Measurements from ENCODE around the gene ROBO2. TPM values are rescaled to one million over a fixed set of nuclear protein-coding genes. Genes with fewer than 3 reads are reported as not detected.

Gene ROBO2
- total and polyA plus RNA-seq, 10 of the 15 experiments (the other 5 are each of a cell fraction or from before 2014, with no cell fraction given) = 0.22 to 2.5 (median 0.81) TPM

GRCh38 chr3:77303955-77304699 lies 264.2 kb downstream of the ROBO2 start:
- Histone ChIP-seq H3K4me2 (ENCODE audit: control insufficient read depth, insufficient read depth) (no peak overlapping the region), H3K27me3 (replicated peaks in 1 of 2; ENCODE audit: control insufficient read depth in 2 of 2, insufficient read depth in 2 of 2, low read length in 1 of 2) (no peaks in the 10 kb centered on the region), H3K9me3 (replicated peaks; ENCODE audit: control insufficient read depth, insufficient read depth, low read length) (no peaks in the 10 kb centered on the region), H3K4me1 (ENCODE audit: control insufficient read depth, insufficient read depth, low read length) (no peaks in the 10 kb centered on the region), H3K79me2 (ENCODE audit: control insufficient read depth, insufficient read depth, low read length) (no peaks in the 10 kb centered on the region), H3K27ac (ENCODE audit: control insufficient read depth, insufficient read depth) (no peak overlapping the region), H4K20me1 (ENCODE audit: control insufficient read depth, insufficient read depth) (no peaks in the 10 kb centered on the region), H2AFZ (ENCODE audit: control insufficient read depth, low read depth, low read length) (no peak overlapping the region), H3K4me3 (no peak overlapping the region), H3K36me3 (ENCODE audit: control insufficient read depth in 2 of 2, insufficient read depth in 2 of 2, low read length in 1 of 2) (no peaks in the 10 kb centered on the region), H3K9ac (ENCODE audit: control insufficient read depth, insufficient read depth, low read length) (no peak overlapping the region)
- FAIRE-seq = no peak
- no peak for ATAC-seq
- 59% methylated on average over 12 of the region's 12 CpGs for WGBS (ENCODE audit: insufficient coverage, insufficient replicate concordance, low lambda C conversion rate, missing lambda C conversion rate)
- ChIA-PET POLR2A (no interaction called here), RAD21 (ENCODE audit: unreplicated experiment) (no interaction called here), CTCF (no interaction called here), SMC1A (ENCODE audit: uncharacterized antibody, unreplicated experiment) (no interaction called here)
- DNase-seq (ENCODE audit: low read depth, low spot score) = no peak
- in situ Hi-C loops (cut with MboI) (no loop called here), intact Hi-C loops (cut with micrococcal nuclease; ENCODE audit: unreplicated experiment) (no loop called here)
- BruUV-seq (replicated peaks) = no TSS peak
- TF ChIP-seq ZBTB11 (CRISPR knock-in tag; IDR thresholded peaks at IDR 0.05) (no peak), NR2C2 (IDR thresholded peaks at IDR 0.05; ENCODE audit: borderline replicate concordance, control insufficient read depth, insufficient read length, low read depth) (no peak), REST (IDR thresholded peaks at IDR 0.05; ENCODE audit: low read depth, low read length) (no peak), BMI1 (IDR thresholded peaks at IDR 0.05; ENCODE audit: borderline replicate concordance) (no peak), SIX5 (IDR thresholded peaks at IDR 0.05; ENCODE audit: low read depth, low read length, severe bottlenecking) (no peak), MYC (IDR thresholded peaks at IDR 0.05; ENCODE audit: insufficient read depth, insufficient read length, insufficient replicate concordance, low read length, severe bottlenecking) (no peak), NFIC (IDR thresholded peaks at IDR 0.05; ENCODE audit: low read depth, low read length) (no peak), JUND (IDR thresholded peaks at IDR 0.05; ENCODE audit: low read depth, low read length) (no peak), SREBF1 (IDR thresholded peaks at IDR 0.05; ENCODE audit: low read length) (no peak), BHLHE40 (IDR thresholded peaks at IDR 0.05; ENCODE audit: borderline replicate concordance in 1 of 2, low read depth in 2 of 2, low read length in 1 of 2) (no peak), ZBED1 (IDR thresholded peaks at IDR 0.05; ENCODE audit: borderline replicate concordance) (no peak), RELA (IDR thresholded peaks at IDR 0.05; ENCODE audit: borderline replicate concordance, partially characterized antibody) (no peak)
- TF ChIP-seq, protein P1, sequence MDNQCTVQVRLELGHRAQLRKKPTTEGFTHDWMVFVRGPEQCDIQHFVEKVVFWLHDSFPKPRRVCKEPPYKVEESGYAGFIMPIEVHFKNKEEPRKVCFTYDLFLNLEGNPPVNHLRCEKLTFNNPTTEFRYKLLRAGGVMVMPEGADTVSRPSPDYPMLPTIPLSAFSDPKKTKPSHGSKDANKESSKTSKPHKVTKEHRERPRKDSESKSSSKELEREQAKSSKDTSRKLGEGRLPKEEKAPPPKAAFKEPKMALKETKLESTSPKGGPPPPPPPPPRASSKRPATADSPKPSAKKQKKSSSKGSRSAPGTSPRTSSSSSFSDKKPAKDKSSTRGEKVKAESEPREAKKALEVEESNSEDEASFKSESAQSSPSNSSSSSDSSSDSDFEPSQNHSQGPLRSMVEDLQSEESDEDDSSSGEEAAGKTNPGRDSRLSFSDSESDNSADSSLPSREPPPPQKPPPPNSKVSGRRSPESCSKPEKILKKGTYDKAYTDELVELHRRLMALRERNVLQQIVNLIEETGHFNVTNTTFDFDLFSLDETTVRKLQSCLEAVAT (IDR thresholded peaks at IDR 0.05) = no peak
- TF ChIP-seq, protein P2, sequence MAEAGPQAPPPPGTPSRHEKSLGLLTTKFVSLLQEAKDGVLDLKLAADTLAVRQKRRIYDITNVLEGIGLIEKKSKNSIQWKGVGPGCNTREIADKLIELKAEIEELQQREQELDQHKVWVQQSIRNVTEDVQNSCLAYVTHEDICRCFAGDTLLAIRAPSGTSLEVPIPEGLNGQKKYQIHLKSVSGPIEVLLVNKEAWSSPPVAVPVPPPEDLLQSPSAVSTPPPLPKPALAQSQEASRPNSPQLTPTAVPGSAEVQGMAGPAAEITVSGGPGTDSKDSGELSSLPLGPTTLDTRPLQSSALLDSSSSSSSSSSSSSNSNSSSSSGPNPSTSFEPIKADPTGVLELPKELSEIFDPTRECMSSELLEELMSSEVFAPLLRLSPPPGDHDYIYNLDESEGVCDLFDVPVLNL (IDR thresholded peaks at IDR 0.05; ENCODE audit: low read depth, low read length) = no peak

All from GM12878 (cell line).